Right forelimb (tissue), 1 donor: ENCODE measurements around the gene PDE4D.
"Not testable (repeated sequence)": the region's sequence is repeated elsewhere in the genome, so short reads cannot be mapped to it uniquely, and the experiment has no call there.

Experiments
- DNase-seq: peaks from one replicate; pipeline ENCODE4 v3.0.0-alpha.2; 2018

Gene PDE4D

GRCh38 chr5:59020611-59021285 lies 872.8 kb downstream of the PDE4D start:
- DNase-seq: no peak

- no peak for DNase-seq
Observed at GRCh38 chr5:59019078-59019477, 874.4 kb downstream of the PDE4D start.

GRCh38 chr5:59016925-59017324 lies 876.6 kb downstream of the PDE4D start:
- no peak for DNase-seq

GRCh38 chr5:59008816-59009473 lies 884.6 kb downstream of the PDE4D start:
- DNase-seq: no peak

GRCh38 chr5:59007460-59008063 lies 886.0 kb downstream of the PDE4D start:
- no peak for DNase-seq

- no peak for DNase-seq
Observed at GRCh38 chr5:59005934-59006701, 887.4 kb downstream of the PDE4D start.

- DNase-seq: no peak
Observed at GRCh38 chr5:59003641-59004040, 889.9 kb downstream of the PDE4D start.

GRCh38 chr5:59003124-59003523 lies 890.4 kb downstream of the PDE4D start:
- no peak for DNase-seq

GRCh38 chr5:59002162-59002825 lies 891.2 kb downstream of the PDE4D start:
- no peak for DNase-seq

GRCh38 chr5:59001716-59002115 lies 891.8 kb downstream of the PDE4D start:
- no peak for DNase-seq

- DNase-seq: no peak
Observed at GRCh38 chr5:59001154-59001553, 892.4 kb downstream of the PDE4D start.

GRCh38 chr5:59000211-59000610 lies 893.3 kb downstream of the PDE4D start:
- no peak for DNase-seq

- no peak for DNase-seq
Observed at GRCh38 chr5:58999804-59000203, 893.7 kb downstream of the PDE4D start.

- DNase-seq: no peak
Observed at GRCh38 chr5:58998544-58998943, 895.0 kb downstream of the PDE4D start.

- not testable (repeated sequence) for DNase-seq
Observed at GRCh38 chr5:58995779-58996178, 897.7 kb downstream of the PDE4D start.

- DNase-seq: no peak
Observed at GRCh38 chr5:58993461-58993860, 900.1 kb downstream of the PDE4D start.

GRCh38 chr5:58988938-58989337 lies 904.6 kb downstream of the PDE4D start:
- DNase-seq: no peak

- no peak for DNase-seq
Observed at GRCh38 chr5:58987193-58987592, 906.3 kb downstream of the PDE4D start.

GRCh38 chr5:58986281-58986680 lies 907.2 kb downstream of the PDE4D start:
- DNase-seq: no peak

- no peak for DNase-seq
Observed at GRCh38 chr5:58985759-58986158, 907.8 kb downstream of the PDE4D start.

GRCh38 chr5:58985311-58985710 lies 908.2 kb downstream of the PDE4D start:
- DNase-seq: no peak

- no peak for DNase-seq
Observed at GRCh38 chr5:58983526-58984452, 909.7 kb downstream of the PDE4D start.
